Trophoblast cell (in vitro differentiated cells and primary cell): ENCODE results near the gene RNLS.

Experiments used
- DNase-seq, 2 donors: peaks; one replicate each; pipeline ENCODE4 v3.0.0-alpha.2; 2016
- H2AFZ ChIP-seq: 2 replicates; pipeline ENCODE4 v1.6.1; 2013; ENCODE audit warnings: low read length, moderate library complexity, mild to moderate bottlenecking; ENCODE audit not compliant: insufficient read depth, poor library complexity
- H2AK5ac ChIP-seq: 2 replicates; pipeline ENCODE4 v1.6.1; 2013; ENCODE audit warnings: mild to moderate bottlenecking, low read length
- H2BK120ac ChIP-seq: 2 replicates; pipeline ENCODE4 v1.6.1; 2013; ENCODE audit warnings: low read length, mild to moderate bottlenecking, moderate library complexity; ENCODE audit not compliant: insufficient read depth, poor library complexity
- H2BK12ac ChIP-seq: 2 replicates; pipeline ENCODE4 v1.6.1; 2013; ENCODE audit warnings: mild to moderate bottlenecking, low read length, moderate library complexity
- H2BK5ac ChIP-seq: 2 replicates; pipeline ENCODE4 v1.6.1; 2013; ENCODE audit warnings: low read length, low read depth, moderate library complexity, mild to moderate bottlenecking; ENCODE audit not compliant: poor library complexity
- H3K14ac ChIP-seq: 2 replicates; pipeline ENCODE4 v1.6.1; 2013; ENCODE audit warnings: mild to moderate bottlenecking, low read length
- H3K18ac ChIP-seq: 2 replicates; pipeline ENCODE4 v1.6.1; 2013; ENCODE audit warnings: mild to moderate bottlenecking, low read length
- H3K23ac ChIP-seq: 2 replicates; pipeline ENCODE4 v1.6.1; 2013; ENCODE audit warnings: low read length
- H3K27ac ChIP-seq: 2 replicates; pipeline ENCODE4 v1.5.1; 2013; ENCODE audit warnings: low read depth, mild to moderate bottlenecking, inconsistent platforms, low read length, moderate library complexity
- H3K27me3 ChIP-seq: 2 replicates; pipeline ENCODE4 v1.6.1; 2013; ENCODE audit warnings: inconsistent platforms, mild to moderate bottlenecking, low read length, moderate library complexity; ENCODE audit not compliant: insufficient read depth
- H3K36me3 ChIP-seq, 2 experiments: 1 replicate in 1 of 2; 2 replicates in 1 of 2; pipeline ENCODE4 v1.6.1; 2013; ENCODE audit warnings: low read length in 2 of 2, mild to moderate bottlenecking in 2 of 2, moderate library complexity in 1 of 2; ENCODE audit not compliant: insufficient read depth in 2 of 2, control insufficient read depth in 1 of 2
- H3K4ac ChIP-seq: 2 replicates; pipeline ENCODE4 v1.6.1; 2013; ENCODE audit warnings: low read depth, mild to moderate bottlenecking, low read length, moderate library complexity
- H3K4me1 ChIP-seq, 2 experiments: 1 replicate in 1 of 2; 2 replicates in 1 of 2; pipeline ENCODE4 v1.6.1; 2013; ENCODE audit warnings: low read length in 2 of 2, mild to moderate bottlenecking in 2 of 2, moderate library complexity in 1 of 2; ENCODE audit not compliant: insufficient read depth in 2 of 2, control insufficient read depth in 1 of 2
- H3K4me2 ChIP-seq: 2 replicates; pipeline ENCODE4 v1.6.1; 2013; ENCODE audit warnings: inconsistent platforms, mild to moderate bottlenecking, low read length, moderate library complexity
- H3K4me3 ChIP-seq: 2 replicates; pipeline ENCODE4 v1.5.1; 2013; ENCODE audit warnings: mild to moderate bottlenecking, low read depth, low read length, inconsistent platforms
- H3K79me1 ChIP-seq: one replicate; pipeline ENCODE4 v1.6.1; 2013; ENCODE audit warnings: low read length
- H3K79me2 ChIP-seq: 2 replicates; pipeline ENCODE4 v1.6.1; 2013; ENCODE audit warnings: low read length, mild to moderate bottlenecking; ENCODE audit not compliant: control insufficient read depth, insufficient read depth, poor library complexity
- H3K9ac ChIP-seq: 2 replicates; pipeline ENCODE4 v1.6.1; 2013; ENCODE audit warnings: mild to moderate bottlenecking, low read length
- H3K9me3 ChIP-seq: 2 replicates; pipeline ENCODE4 v1.6.1; 2013; ENCODE audit warnings: low read depth, mild to moderate bottlenecking, control low read depth, inconsistent platforms, low read length; ENCODE audit not compliant: insufficient read depth
- H4K12ac ChIP-seq: 2 replicates; pipeline ENCODE4 v1.6.1; 2013; ENCODE audit warnings: low read depth, mild to moderate bottlenecking, low read length, moderate library complexity
- H4K8ac ChIP-seq: 2 replicates; pipeline ENCODE4 v1.6.1; 2013; ENCODE audit warnings: low read depth, mild to moderate bottlenecking, low read length, moderate library complexity
- H4K91ac ChIP-seq: one replicate; pipeline ENCODE4 v1.6.1; 2013; ENCODE audit warnings: low read depth, mild to moderate bottlenecking, low read length, moderate library complexity
- WGBS: extraction: QIAGEN DNeasy Blood & Tissue Kit; methylation state at CpG from one replicate; pipeline ENCODE4 v1.1.7; 2013; ENCODE audit warnings: missing lambda C conversion rate; ENCODE audit not compliant: insufficient read length, insufficient coverage; ENCODE audit errors: extremely low coverage; 5-methylcytosine and 5-hydroxymethylcytosine counted together

Gene RNLS

GRCh38 chr10:88262591-88263234 lies 320.4 kb downstream of the RNLS start:
- no peak overlapping the region for H3K14ac ChIP-seq
- no CpG with 5 or more reads among the region's 5 CpGs for WGBS
- no peaks in the 10 kb centered on the region for H3K79me1 ChIP-seq
- no peak overlapping the region for H2BK120ac ChIP-seq
- H3K79me2 ChIP-seq, result no peaks in the 10 kb centered on the region
- H3K23ac ChIP-seq, result no peak overlapping the region
- H3K4ac ChIP-seq, result no peak overlapping the region
- H2AK5ac ChIP-seq, result no peak overlapping the region
- no peaks in the 10 kb centered on the region for H3K36me3 ChIP-seq
- no peak overlapping the region for H2BK5ac ChIP-seq
- no peak overlapping the region for H4K12ac ChIP-seq
- H2BK12ac ChIP-seq, result no peak overlapping the region
- no peak overlapping the region for H2AFZ ChIP-seq
- no peak overlapping the region for H3K4me3 ChIP-seq
- H3K4me1 ChIP-seq, result no peaks in the 10 kb centered on the region
- no peak overlapping the region for H4K91ac ChIP-seq
- no peak overlapping the region for H4K8ac ChIP-seq
- DNase-seq, result no peak
- H3K27me3 ChIP-seq, result no peaks in the 10 kb centered on the region
- no peak overlapping the region for H3K18ac ChIP-seq
- no peak overlapping the region for H3K9ac ChIP-seq
- H3K9me3 ChIP-seq, result no peaks in the 10 kb centered on the region
- H3K27ac ChIP-seq, result no peak overlapping the region
- no peak overlapping the region for H3K4me2 ChIP-seq

- Histone ChIP-seq H2BK12ac (no peak overlapping the region), H3K79me1 (no peaks in the 10 kb centered on the region)
Measured at GRCh38 chr10:88261152-88261551, 322.0 kb downstream of the RNLS start.

GRCh38 chr10:88260329-88261051 lies 322.6 kb downstream of the RNLS start:
- H2BK120ac ChIP-seq, result no peak overlapping the region
- no peak overlapping the region for H3K14ac ChIP-seq
- no peaks in the 10 kb centered on the region for H3K27me3 ChIP-seq
- no peak overlapping the region for H2BK5ac ChIP-seq
- no peaks in the 10 kb centered on the region for H3K9me3 ChIP-seq
- H3K79me1 ChIP-seq, result no peaks in the 10 kb centered on the region
- no peak overlapping the region for H2AK5ac ChIP-seq
- no CpG with 5 or more reads among the region's 1 CpG for WGBS
- H4K12ac ChIP-seq, result no peak overlapping the region
- H2BK12ac ChIP-seq, result no peak overlapping the region
- no peak overlapping the region for H4K8ac ChIP-seq
- no peak overlapping the region for H3K27ac ChIP-seq
- H3K4me3 ChIP-seq, result no peak overlapping the region
- H3K23ac ChIP-seq, result no peak overlapping the region
- no peak overlapping the region for H3K18ac ChIP-seq
- H3K4ac ChIP-seq, result no peak overlapping the region
- no peak overlapping the region for H3K9ac ChIP-seq
- no peaks in the 10 kb centered on the region for H3K4me1 ChIP-seq
- no peak for DNase-seq
- H3K79me2 ChIP-seq, result no peaks in the 10 kb centered on the region
- no peak overlapping the region for H4K91ac ChIP-seq
- H2AFZ ChIP-seq, result no peak overlapping the region
- no peak overlapping the region for H3K4me2 ChIP-seq
- H3K36me3 ChIP-seq, result no peaks in the 10 kb centered on the region

More at GRCh38 chr10:88261152-88261551, 322.0 kb downstream of the RNLS start:
- H3K79me2 ChIP-seq, result no peaks in the 10 kb centered on the region
- H3K9me3 ChIP-seq, result no peaks in the 10 kb centered on the region
- H2BK120ac ChIP-seq, result no peak overlapping the region
- no peak overlapping the region for H4K12ac ChIP-seq
- no peak overlapping the region for H3K4me2 ChIP-seq
- no peak overlapping the region for H2AK5ac ChIP-seq
- H2AFZ ChIP-seq, result no peak overlapping the region
- H3K4me3 ChIP-seq, result no peak overlapping the region
- H3K27ac ChIP-seq, result no peak overlapping the region
- DNase-seq, result no peak
- H3K27me3 ChIP-seq, result no peaks in the 10 kb centered on the region
- no peak overlapping the region for H3K4ac ChIP-seq
- H3K14ac ChIP-seq, result no peak overlapping the region
- H4K91ac ChIP-seq, result no peak overlapping the region
- H2BK5ac ChIP-seq, result no peak overlapping the region
- no peak overlapping the region for H3K9ac ChIP-seq
- no peak overlapping the region for H4K8ac ChIP-seq
- H3K4me1 ChIP-seq, result no peaks in the 10 kb centered on the region
- H3K36me3 ChIP-seq, result no peaks in the 10 kb centered on the region
- no peak overlapping the region for H3K23ac ChIP-seq
- no peak overlapping the region for H3K18ac ChIP-seq

GRCh38 chr10:88259381-88259780 lies 323.7 kb downstream of the RNLS start:
- Histone ChIP-seq H2AFZ (no peak overlapping the region), H3K4me3 (no peak overlapping the region), H3K18ac (no peak overlapping the region), H3K9me3 (no peaks in the 10 kb centered on the region), H4K8ac (no peak overlapping the region), H2BK120ac (no peak overlapping the region), H3K14ac (no peak overlapping the region), H3K27me3 (no peaks in the 10 kb centered on the region), H3K79me1 (no peaks in the 10 kb centered on the region), H3K4me1 (no peaks in the 10 kb centered on the region), H3K9ac (no peak overlapping the region), H3K23ac (no peak overlapping the region), H3K36me3 (no peaks in the 10 kb centered on the region), H4K12ac (no peak overlapping the region), H3K79me2 (no peaks in the 10 kb centered on the region), H2BK5ac (no peak overlapping the region), H3K4ac (no peak overlapping the region), H2BK12ac (no peak overlapping the region), H2AK5ac (no peak overlapping the region), H3K27ac (no peak overlapping the region), H4K91ac (no peak overlapping the region), H3K4me2 (no peak overlapping the region)
- DNase-seq, result no peak
- no CpG with 5 or more reads among the region's 6 CpGs for WGBS
